ENCODE data around the gene ZNF496.

Gene ZNF496

DNA sequence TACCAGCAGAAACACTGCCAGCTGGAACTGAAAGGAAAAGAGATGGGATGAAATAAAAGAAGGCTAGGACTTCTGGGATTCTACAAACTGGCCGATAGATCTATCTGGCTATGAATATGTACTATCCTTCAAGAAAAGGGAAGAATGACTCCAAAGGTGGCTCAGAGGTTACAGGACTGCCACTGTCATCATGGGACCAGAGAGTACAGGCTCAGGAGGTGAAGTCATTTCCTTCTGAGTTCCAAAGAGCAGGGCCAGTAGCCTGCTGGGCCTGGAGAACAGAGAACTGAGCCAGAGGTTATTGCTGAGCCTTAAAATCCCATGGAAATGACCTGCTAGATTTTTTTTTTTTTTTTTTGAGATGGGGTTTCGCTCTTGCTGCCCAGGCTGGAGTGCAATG is 27.6 kb downstream of the ZNF496 start:
- Histone ChIP-seq H3K9me2 (replicated peaks; ENCODE audit: control insufficient read depth, low read length) (no peaks in the 10 kb centered on the region), H3K36me3 (ENCODE audit: control insufficient read depth, low read length) (peaks cover 37% of the 10 kb centered on the region)
- no peak for TF ChIP-seq EZH2phosphoT487 (IDR thresholded peaks at IDR 0.05; ENCODE audit: borderline replicate concordance, low read length)
- TF ChIP-seq, protein P1, sequence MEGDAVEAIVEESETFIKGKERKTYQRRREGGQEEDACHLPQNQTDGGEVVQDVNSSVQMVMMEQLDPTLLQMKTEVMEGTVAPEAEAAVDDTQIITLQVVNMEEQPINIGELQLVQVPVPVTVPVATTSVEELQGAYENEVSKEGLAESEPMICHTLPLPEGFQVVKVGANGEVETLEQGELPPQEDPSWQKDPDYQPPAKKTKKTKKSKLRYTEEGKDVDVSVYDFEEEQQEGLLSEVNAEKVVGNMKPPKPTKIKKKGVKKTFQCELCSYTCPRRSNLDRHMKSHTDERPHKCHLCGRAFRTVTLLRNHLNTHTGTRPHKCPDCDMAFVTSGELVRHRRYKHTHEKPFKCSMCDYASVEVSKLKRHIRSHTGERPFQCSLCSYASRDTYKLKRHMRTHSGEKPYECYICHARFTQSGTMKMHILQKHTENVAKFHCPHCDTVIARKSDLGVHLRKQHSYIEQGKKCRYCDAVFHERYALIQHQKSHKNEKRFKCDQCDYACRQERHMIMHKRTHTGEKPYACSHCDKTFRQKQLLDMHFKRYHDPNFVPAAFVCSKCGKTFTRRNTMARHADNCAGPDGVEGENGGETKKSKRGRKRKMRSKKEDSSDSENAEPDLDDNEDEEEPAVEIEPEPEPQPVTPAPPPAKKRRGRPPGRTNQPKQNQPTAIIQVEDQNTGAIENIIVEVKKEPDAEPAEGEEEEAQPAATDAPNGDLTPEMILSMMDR (IDR thresholded peaks at IDR 0.05; ENCODE audit: low read depth, low read length, poor library complexity, severe bottlenecking), result no peak

DNA sequence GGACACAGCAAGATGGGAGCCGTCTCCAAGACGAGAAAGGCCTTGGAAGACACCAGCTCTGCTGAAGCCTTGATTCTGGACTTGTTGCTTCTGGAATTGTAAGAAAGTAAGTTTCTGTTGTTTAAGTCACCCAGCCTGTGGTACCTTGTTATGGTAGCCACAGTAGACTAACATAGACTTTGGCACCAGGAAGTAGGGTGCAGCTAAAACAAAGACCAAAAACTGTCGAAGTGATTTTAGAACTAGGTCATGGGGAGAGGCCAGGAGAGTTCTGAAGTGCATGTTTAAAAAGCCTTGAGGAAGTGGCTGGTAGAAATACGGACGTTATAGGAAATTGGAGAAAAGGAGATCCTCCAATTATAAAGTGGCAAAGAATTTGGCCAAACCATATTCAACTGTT is 28.5 kb downstream of the ZNF496 start:
- Histone ChIP-seq H3F3A (ENCODE audit: control insufficient read depth, insufficient read depth) (no peaks in the 10 kb centered on the region), H3K36me3 (ENCODE audit: control insufficient read depth, low read length) (peaks cover 29% of the 10 kb centered on the region), H3K9me2 (replicated peaks; ENCODE audit: control insufficient read depth, low read length) (no peaks in the 10 kb centered on the region), H3K4me2 (ENCODE audit: low read length) (no peak overlapping the region), H3K79me2 (ENCODE audit: control insufficient read depth, low read length) (no peaks in the 10 kb centered on the region), H3K27ac (ENCODE audit: low read depth, low read length) (no peak overlapping the region), H3K4me1 (ENCODE audit: control insufficient read depth, low read length) (no peaks in the 10 kb centered on the region), H4K20me1 (ENCODE audit: control insufficient read depth, insufficient read depth, low read depth, low read length) (no peaks in the 10 kb centered on the region), H3K9me3 (ENCODE audit: control insufficient read depth, insufficient read depth, low read length) (no peaks in the 10 kb centered on the region), H3K4me3 (ENCODE audit: low read length) (no peak overlapping the region), H3K27me3 (ENCODE audit: control insufficient read depth, low read length) (no peaks in the 10 kb centered on the region)
- TF ChIP-seq, protein P1 (IDR thresholded peaks at IDR 0.05; ENCODE audit: low read depth, low read length, poor library complexity, severe bottlenecking), result no peak
- TF ChIP-seq EZH2phosphoT487 (IDR thresholded peaks at IDR 0.05; ENCODE audit: borderline replicate concordance, low read length), result no peak

More for the DNA sequence above, 27.6 kb downstream of the ZNF496 start:
- no peaks in the 10 kb centered on the region for H4K20me1 ChIP-seq (ENCODE audit: control insufficient read depth, insufficient read depth, low read depth, low read length)
- H3K4me2 ChIP-seq (ENCODE audit: low read length), result no peak overlapping the region
- H3K27ac ChIP-seq (ENCODE audit: low read depth, low read length), result no peak overlapping the region
- H3K27me3 ChIP-seq (ENCODE audit: control insufficient read depth, low read length), result no peaks in the 10 kb centered on the region
- no peaks in the 10 kb centered on the region for H3F3A ChIP-seq (ENCODE audit: control insufficient read depth, insufficient read depth)
- H3K79me2 ChIP-seq (ENCODE audit: control insufficient read depth, low read length), result no peaks in the 10 kb centered on the region
- H3K4me3 ChIP-seq (ENCODE audit: low read length), result no peak overlapping the region
- no peaks in the 10 kb centered on the region for H3K4me1 ChIP-seq (ENCODE audit: control insufficient read depth, low read length)
- H3K9me3 ChIP-seq (ENCODE audit: control insufficient read depth, insufficient read depth, low read length), result no peaks in the 10 kb centered on the region

DNA sequence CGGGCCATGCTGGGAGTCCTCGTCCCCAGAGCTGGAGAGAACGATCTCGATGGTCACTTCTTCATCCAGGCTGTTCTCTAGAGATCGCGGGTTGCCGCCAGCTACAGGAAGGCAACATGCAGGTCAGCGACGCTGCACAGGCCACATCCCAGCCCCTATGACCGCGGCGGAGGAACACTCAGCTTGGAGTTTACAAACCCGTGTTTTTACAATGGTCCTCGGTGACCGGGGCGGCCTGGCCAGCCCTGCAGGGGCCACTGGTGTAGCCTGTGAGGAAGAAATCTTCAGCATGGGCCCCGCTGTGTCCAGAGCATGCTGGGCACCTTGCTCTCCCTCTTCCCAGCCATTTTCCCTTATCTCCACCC is 30.5 kb downstream of the ZNF496 start:
- Histone ChIP-seq H3K9me2 (replicated peaks; ENCODE audit: control insufficient read depth, low read length) (no peaks in the 10 kb centered on the region), H3K4me1 (ENCODE audit: control insufficient read depth, low read length) (no peaks in the 10 kb centered on the region), H3K4me3 (ENCODE audit: low read length) (no peak overlapping the region), H3K9me3 (ENCODE audit: control insufficient read depth, insufficient read depth, low read length) (no peaks in the 10 kb centered on the region), H3K27me3 (ENCODE audit: control insufficient read depth, low read length) (no peaks in the 10 kb centered on the region), H4K20me1 (ENCODE audit: control insufficient read depth, insufficient read depth, low read depth, low read length) (no peaks in the 10 kb centered on the region), H3F3A (ENCODE audit: control insufficient read depth, insufficient read depth) (no peaks in the 10 kb centered on the region), H3K79me2 (ENCODE audit: control insufficient read depth, low read length) (no peaks in the 10 kb centered on the region), H3K4me2 (ENCODE audit: low read length) (no peak overlapping the region), H3K27ac (ENCODE audit: low read depth, low read length) (no peak overlapping the region), H3K36me3 (ENCODE audit: control insufficient read depth, low read length) (peaks cover 15% of the 10 kb centered on the region; the same call in 1 of the 2 replicates)
- no peak for TF ChIP-seq EZH2phosphoT487 (IDR thresholded peaks at IDR 0.05; ENCODE audit: borderline replicate concordance, low read length)
- TF ChIP-seq, protein P1 (IDR thresholded peaks at IDR 0.05; ENCODE audit: low read depth, low read length, poor library complexity, severe bottlenecking), result no peak

All from DOHH2 (cell line).